Endothelial cell of umbilical vein (primary cell): ENCODE data around the gene HCST. TPM values are rescaled to one million over a fixed set of nuclear protein-coding genes. Genes with fewer than 3 reads are reported as not detected.

Experiments used
- BruUV-seq: library from RNA; stranded (reverse); fragments of 400-500 nt; replicated peaks from 2 replicates; lab custom pipeline; 2021; lab: Mats Ljungman, UMichigan
- CTCF ChIA-PET: fragments of 300-600, 350-600 bp; sonication (Branson Sonifier 250); formaldehyde crosslinking; loops from one replicate; lab custom pipeline; 2021; ENCODE audit warnings: antibody characterized with exemption, inconsistent platforms; lab: Charles Lee
- POLR2A ChIA-PET: fragments of 300-600, 350-600 bp; sonication (Branson Sonifier 250); formaldehyde crosslinking; loops from one replicate; lab custom pipeline; 2021; ENCODE audit warnings: antibody characterized with exemption, inconsistent platforms; lab: Charles Lee
- DNase-seq: peaks from one replicate; pipeline ENCODE4 v3.0.0-alpha.2; 2011; ENCODE audit warnings: low read depth, low spot score
- FAIRE-seq: peaks from 2 replicates; lab custom pipeline; 2011; peaks lifted over from hg19 to GRCh38; lab: Jason Lieb, UNC
- H2AFZ ChIP-seq: 2 replicates; pipeline ENCODE4 v1.6.0; 2012; ENCODE audit warnings: low read depth, low read length, control low read depth, inconsistent platforms
- H3K27ac ChIP-seq: 2 replicates; pipeline ENCODE4 v1.5.1; 2011; ENCODE audit warnings: low read depth, mild to moderate bottlenecking, control low read depth, low read length, moderate library complexity; ENCODE audit not compliant: insufficient read depth
- H3K27me3 ChIP-seq, 2 experiments: 2 replicates each; pipeline versions ENCODE4 v1.6.0 to v1.6.1; 2011; ENCODE audit warnings: low read length in 2 of 2, mixed read lengths in 1 of 2; ENCODE audit not compliant: control insufficient read depth in 2 of 2, insufficient read depth in 2 of 2
- H3K36me3 ChIP-seq, 2 experiments: 2 replicates in 1 of 2; 3 replicates in 1 of 2; pipeline ENCODE4 v1.5.1; 2011; ENCODE audit warnings: low read length in 2 of 2, mild to moderate bottlenecking in 1 of 2, moderate library complexity in 1 of 2; ENCODE audit not compliant: control insufficient read depth in 2 of 2, insufficient read depth in 2 of 2; ENCODE audit errors: extremely low read depth in 1 of 2
- H3K4me1 ChIP-seq: 3 replicates; pipeline ENCODE4 v1.5.1; 2011; ENCODE audit warnings: mild to moderate bottlenecking, low read length; ENCODE audit not compliant: control insufficient read depth, insufficient read depth; ENCODE audit errors: extremely low read depth
- H3K4me2 ChIP-seq: 2 replicates; pipeline ENCODE4 v1.6.1; 2011; ENCODE audit warnings: low read length, control low read depth, mixed read lengths; ENCODE audit not compliant: insufficient read depth
- H3K4me3 ChIP-seq, 3 experiments: fragments of 200-600 bp in 1 of 3; sonication (generic), shearing (Covaris generic) in 1 of 3; replicated peaks in 1 of 3; 2 replicates each; pipeline ENCODE4 v1.5.1; 2011 to 2016; ENCODE audit warnings: control low read depth in 3 of 3, low read length in 3 of 3, mild to moderate bottlenecking in 2 of 3, inconsistent platforms in 1 of 3, low read depth in 1 of 3, moderate library complexity in 1 of 3; ENCODE audit not compliant: insufficient read depth in 1 of 3
- H3K79me2 ChIP-seq: 2 replicates; pipeline ENCODE4 v1.6.0; 2012; ENCODE audit warnings: low read length, inconsistent platforms; ENCODE audit not compliant: control insufficient read depth, insufficient read depth
- H3K9ac ChIP-seq: replicated peaks from 2 replicates; pipeline ENCODE3; 2011; ENCODE audit warnings: low read length, control low read depth; ENCODE audit not compliant: insufficient read depth; ENCODE audit errors: extremely low read depth
- H3K9me1 ChIP-seq: replicated peaks from 3 replicates; pipeline ENCODE4 v1.6.0; 2011; ENCODE audit warnings: mild to moderate bottlenecking, low read length; ENCODE audit not compliant: control insufficient read depth, insufficient read depth; ENCODE audit errors: extremely low read depth
- H3K9me3 ChIP-seq: replicated peaks from 2 replicates; pipeline ENCODE4 v1.5.1; 2012; ENCODE audit warnings: low read length, inconsistent platforms; ENCODE audit not compliant: control insufficient read depth, insufficient read depth
- H4K20me1 ChIP-seq: replicated peaks from 2 replicates; pipeline ENCODE3; 2011; ENCODE audit warnings: mild to moderate bottlenecking, low read length; ENCODE audit not compliant: control insufficient read depth, insufficient read depth; ENCODE audit errors: extremely low read depth
- FOS ChIP-seq: IDR thresholded peaks from 2 replicates; pipeline ENCODE4 v1.6.1; 2011; ENCODE audit warnings: mild to moderate bottlenecking, low read length, moderate library complexity, borderline replicate concordance; ENCODE audit not compliant: insufficient read depth
- MYC ChIP-seq: IDR thresholded peaks from one replicate; pipeline ENCODE4 v1.6.1; 2011; ENCODE audit warnings: mild to moderate bottlenecking, low read depth, low read length
- POLR2A ChIP-seq: IDR thresholded peaks from 2 replicates; pipeline ENCODE4 v1.6.1; 2012; ENCODE audit warnings: low read depth, mild to moderate bottlenecking, control low read depth, low read length
- POLR2AphosphoS5 ChIP-seq: IDR thresholded peaks from 2 replicates; pipeline ENCODE4 v1.6.1; 2012; ENCODE audit warnings: low read depth, mild to moderate bottlenecking, control low read depth, low read length, moderate library complexity; ENCODE audit not compliant: insufficient read depth
- dilution Hi-C: fragments of 300-500 bp; cut with MboI; formaldehyde crosslinking; loops from one replicate; pipeline ENCODE4 v1.15.0; 2019; ENCODE audit warnings: low sequenced_read_pairs; ENCODE audit not compliant: extremely low pct_ligation_motif_present
- intact Hi-C: fragments of 100-400 bp; cut with micrococcal nuclease; formaldehyde crosslinking; loops from one replicate; pipeline ENCODE4 v1.10.0; 2022
- polyA plus RNA-seq, 4 experiments: library from polyadenylated mRNA; depleted of rRNA in 3 of 4; stranded (reverse) in 3 of 4; unstranded in 1 of 4; fragments of >200 nt; gene quantifications; 2 replicates each; pipeline versions ENCODE4 v1.2.1 to v1.2.3, GENCODE V29; 2011 to 2012; ENCODE audit warnings: missing spikeins in 1 of 4
- total RNA-seq: library from RNA; stranded (reverse); gene quantifications from 2 replicates; pipeline ENCODE4 v1.2.3, GENCODE V29; 2021
- TF ChIP-seq, protein P1 (sequence below), 2 donors: IDR thresholded peaks; 1 replicate in 1 of 2; 2 replicates in 1 of 2; pipeline ENCODE4 v1.5.1; 2011; ENCODE audit warnings: low read length in 2 of 2, mild to moderate bottlenecking in 2 of 2, moderate library complexity in 2 of 2, control low read depth in 1 of 2, inconsistent platforms in 1 of 2, low read depth in 1 of 2; ENCODE audit not compliant: insufficient read depth in 1 of 2; ENCODE audit errors: extremely low read depth in 1 of 2

HCST gene
- total and polyA plus RNA-seq, 2 donors (not counting 3 experiments of a cell fraction or from before 2014, with no cell fraction given): not detected

GRCh38 chr19:35898499-35898809 is 3.9 kb upstream of the HCST start:
- Histone ChIP-seq H3K4me2 (peak overlapping the region; percentile 92), H3K79me2 (peaks cover 2% of the 10 kb centered on the region), H3K9me1 (no peaks in the 10 kb centered on the region), H3K9me3 (no peaks in the 10 kb centered on the region), H3K27ac (no peak overlapping the region), H2AFZ (peak overlapping the region; percentile 90), H3K27me3 (peaks cover 0 to 6% of the 10 kb centered on the region in 2 experiments), H3K36me3 (peaks cover 0 to 10% of the 10 kb centered on the region in 2 experiments), H3K9ac (peak overlapping the region; percentile 78), H4K20me1 (no peaks in the 10 kb centered on the region), H3K4me1 (peaks cover 14% of the 10 kb centered on the region), H3K4me3 (peak overlapping the region; percentile 65 to 96 (median 85))
- peak; percentile 54 for FAIRE-seq
- no TSS peak for BruUV-seq
- peak; percentile 18 for DNase-seq
- dilution Hi-C loops: no loop called here
- ChIA-PET POLR2A (no interaction called here), CTCF (interaction anchor here (0.9 kb wide), 1 partner anchor 33 kb away, joined by 3 read pairs; no protein-coding TSS in a partner anchor)
- TF ChIP-seq MYC (no peak), POLR2A (no peak), POLR2AphosphoS5 (no peak), FOS (no peak)
- TF ChIP-seq, protein P1, sequence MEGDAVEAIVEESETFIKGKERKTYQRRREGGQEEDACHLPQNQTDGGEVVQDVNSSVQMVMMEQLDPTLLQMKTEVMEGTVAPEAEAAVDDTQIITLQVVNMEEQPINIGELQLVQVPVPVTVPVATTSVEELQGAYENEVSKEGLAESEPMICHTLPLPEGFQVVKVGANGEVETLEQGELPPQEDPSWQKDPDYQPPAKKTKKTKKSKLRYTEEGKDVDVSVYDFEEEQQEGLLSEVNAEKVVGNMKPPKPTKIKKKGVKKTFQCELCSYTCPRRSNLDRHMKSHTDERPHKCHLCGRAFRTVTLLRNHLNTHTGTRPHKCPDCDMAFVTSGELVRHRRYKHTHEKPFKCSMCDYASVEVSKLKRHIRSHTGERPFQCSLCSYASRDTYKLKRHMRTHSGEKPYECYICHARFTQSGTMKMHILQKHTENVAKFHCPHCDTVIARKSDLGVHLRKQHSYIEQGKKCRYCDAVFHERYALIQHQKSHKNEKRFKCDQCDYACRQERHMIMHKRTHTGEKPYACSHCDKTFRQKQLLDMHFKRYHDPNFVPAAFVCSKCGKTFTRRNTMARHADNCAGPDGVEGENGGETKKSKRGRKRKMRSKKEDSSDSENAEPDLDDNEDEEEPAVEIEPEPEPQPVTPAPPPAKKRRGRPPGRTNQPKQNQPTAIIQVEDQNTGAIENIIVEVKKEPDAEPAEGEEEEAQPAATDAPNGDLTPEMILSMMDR (IDR thresholded peaks at IDR 0.05; ENCODE audit: extremely low read depth in 1 of 2, insufficient read depth in 1 of 2, low read depth in 1 of 2, low read length in 2 of 2): no peak
- intact Hi-C loops: no loop called here
